ENCODE data around the gene CD37.

GRCh38 chr19:49324801-49325576 lies 10.2 kb upstream of the CD37 start, which contains the start of gene SLC6A16:
- TF ChIP-seq CTCF (IDR thresholded peaks at IDR 0.05) (no peak), EZH2 (IDR thresholded peaks at IDR 0.05; ENCODE audit: borderline replicate concordance, insufficient read depth, low read depth, low read length, poor library complexity, severe bottlenecking) (no peak)
